ENCODE results near the gene PPP2R2D.
"Not testable (repeated sequence)": the region's sequence is repeated elsewhere in the genome, so short reads cannot be mapped to it uniquely, and the experiment has no call there.

The PPP2R2D gene

DNA sequence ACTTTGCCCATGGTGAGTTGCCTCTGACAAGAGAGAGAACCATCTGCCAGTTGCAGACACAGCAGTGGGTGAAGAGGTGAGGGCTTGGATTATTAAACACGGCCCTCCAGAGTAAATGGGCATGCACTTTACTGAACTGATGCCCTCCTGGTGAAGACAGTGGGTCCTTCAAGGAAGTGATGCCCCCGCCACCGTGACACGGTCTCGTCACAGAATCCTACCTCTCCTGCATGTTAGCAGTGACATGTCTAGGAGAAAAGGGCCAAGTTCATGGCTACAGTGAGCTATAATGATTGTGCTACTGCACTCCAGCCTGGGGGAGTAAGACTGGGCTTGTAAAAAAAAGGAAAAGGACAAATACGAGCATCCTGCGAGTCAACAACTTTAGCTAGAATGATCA, 78.5 kb downstream of the PPP2R2D start:
- DNase-seq: no peak

- peak; percentile 78 for DNase-seq
These were observed 79.0 kb downstream of the PPP2R2D start for GRCh38 chr10:131979821-131980270.

DNA sequence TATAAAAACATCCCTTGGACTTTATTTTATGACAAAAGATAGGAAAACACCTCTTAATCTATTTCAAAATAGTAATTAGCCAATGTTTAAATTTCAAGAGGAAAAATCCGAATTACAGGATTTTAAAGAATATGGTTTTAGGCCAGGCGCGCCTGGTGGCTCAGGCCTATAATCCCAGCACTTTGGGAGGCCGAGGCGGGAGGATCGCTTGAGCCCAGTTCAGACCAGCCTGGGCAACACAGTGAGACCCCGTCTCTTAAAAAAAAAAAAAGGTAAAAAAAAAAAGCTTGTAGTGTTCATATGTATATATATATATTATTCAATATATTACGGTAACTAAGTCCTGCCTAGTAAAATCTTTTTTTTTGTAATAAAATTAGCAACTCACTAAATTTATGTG, 79.5 kb downstream of the PPP2R2D start:
- no peak for DNase-seq

DNA sequence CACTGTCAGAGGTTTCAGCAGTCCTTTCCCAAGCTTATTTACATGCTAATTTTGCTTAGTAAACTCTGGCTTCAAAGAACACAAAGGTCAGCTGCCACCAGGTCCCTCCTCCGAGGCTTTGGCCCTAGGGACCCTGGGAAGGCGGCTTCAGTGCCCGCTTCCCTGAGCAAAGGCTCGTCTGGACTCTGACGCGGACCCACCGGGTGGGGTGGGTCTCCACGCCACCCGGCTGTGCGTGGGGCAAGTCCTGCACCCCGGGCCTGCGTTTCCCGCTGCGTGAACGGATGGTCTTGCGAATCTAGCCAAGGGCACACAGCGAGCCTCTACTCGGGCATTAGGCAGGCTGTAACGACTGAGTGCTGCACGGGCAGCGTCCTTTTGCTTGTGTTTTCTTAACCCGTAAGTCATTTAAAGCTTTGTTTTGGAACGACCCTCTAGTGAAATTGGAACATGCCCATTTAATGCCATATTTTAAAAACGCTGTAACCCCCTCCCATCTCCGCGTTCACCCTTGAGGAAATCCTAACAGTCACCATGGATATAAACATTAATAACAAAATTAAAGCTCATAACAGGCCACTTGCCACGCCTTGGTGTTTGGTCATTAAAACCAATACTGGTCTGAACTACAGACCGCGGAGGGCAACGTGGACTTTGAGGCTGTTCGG, 80.1 kb downstream of the PPP2R2D start:
- no peak for DNase-seq

DNA sequence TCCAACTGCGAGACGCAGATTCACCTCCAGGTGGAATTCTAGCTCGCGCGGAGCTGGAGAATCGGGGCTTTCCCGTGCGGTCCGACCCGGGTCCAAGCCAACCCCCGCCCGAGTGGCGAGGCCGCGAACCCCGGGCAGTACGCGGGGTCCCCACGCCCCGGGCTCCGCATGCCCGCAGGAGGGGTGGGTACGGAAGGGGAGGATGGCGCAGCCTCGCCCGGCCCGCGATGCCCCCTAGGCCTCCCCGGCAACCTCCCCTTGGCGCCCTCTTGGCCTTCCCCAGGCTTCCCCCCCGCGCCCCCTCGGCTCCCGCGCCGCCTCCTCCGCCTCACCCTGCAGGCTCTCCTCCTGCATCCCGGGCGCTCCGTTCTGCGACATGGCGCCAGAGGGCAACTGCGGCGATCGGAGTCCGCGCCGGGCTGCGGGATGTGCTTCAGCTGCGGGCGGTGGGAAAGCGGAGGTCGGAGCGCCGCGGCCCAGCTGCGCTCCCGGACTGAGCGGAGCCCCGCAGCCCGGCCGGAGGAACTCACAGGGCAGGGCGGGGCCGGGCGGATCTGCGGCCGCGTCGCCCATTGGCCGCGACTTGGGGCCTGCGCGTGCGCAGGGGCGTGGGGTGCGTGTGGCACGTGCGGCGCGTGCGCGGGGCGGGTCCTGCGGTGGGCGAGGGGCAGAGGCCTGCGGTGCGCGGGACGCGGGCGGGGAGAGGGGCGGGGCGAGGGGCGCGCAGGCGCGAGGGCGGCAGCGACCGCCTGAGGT, 80.8 kb downstream of the PPP2R2D start, which contains the start of gene BNIP3:
Gene BNIP3 (minus strand): TSS at position 495 of the 756 bp plus-strand sequence. CDS start 117 bp downstream, at position 378.
- peak; percentile 96 for DNase-seq

GRCh38 chr10:131982185-131982756, 81.5 kb downstream of the PPP2R2D start:
- no peak for DNase-seq

GRCh38 chr10:131982796-131983195, 82.0 kb downstream of the PPP2R2D start:
- DNase-seq: no peak

DNA sequence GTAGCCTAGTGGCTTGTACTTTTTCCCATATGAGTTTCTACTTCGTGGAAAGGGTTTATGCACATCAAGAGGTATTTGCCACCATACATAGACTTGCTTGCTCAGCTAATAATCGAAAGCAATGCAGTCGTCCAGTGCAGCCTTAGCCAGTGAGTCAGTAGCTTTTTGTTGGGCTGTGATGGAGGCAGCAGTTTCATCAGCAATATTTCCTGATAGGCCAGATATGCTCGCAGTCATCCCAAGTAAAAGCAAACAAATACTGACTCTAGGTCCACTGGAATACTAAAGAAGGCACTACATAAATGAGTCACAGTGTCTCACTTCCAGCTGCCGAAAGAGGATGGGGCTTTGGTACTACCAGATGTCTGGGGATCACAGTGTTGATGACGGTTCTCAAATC, 83.0 kb downstream of the PPP2R2D start:
- DNase-seq: no peak

- DNase-seq: not testable (repeated sequence)
These were observed 86.0 kb downstream of the PPP2R2D start for GRCh38 chr10:131986851-131987250.

DNA sequence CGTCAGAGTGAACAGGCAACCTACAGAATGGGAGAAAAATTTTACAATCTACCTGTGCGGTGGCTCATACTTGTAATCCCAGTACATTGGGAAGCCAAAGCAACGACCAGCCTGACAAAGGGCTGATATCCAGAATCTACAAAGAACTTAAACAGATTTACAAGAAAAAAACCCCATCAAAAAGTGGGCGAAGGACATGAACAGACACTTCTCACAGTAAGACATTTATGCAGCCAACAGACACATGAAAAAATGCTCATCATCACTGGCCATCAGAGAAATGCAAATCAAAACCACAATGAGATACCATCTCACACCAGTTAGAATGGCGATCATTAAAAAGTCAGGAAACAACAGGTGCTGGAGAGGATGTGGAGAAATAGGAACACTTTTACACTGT, 86.5 kb downstream of the PPP2R2D start:
- DNase-seq: not testable (repeated sequence)

DNA sequence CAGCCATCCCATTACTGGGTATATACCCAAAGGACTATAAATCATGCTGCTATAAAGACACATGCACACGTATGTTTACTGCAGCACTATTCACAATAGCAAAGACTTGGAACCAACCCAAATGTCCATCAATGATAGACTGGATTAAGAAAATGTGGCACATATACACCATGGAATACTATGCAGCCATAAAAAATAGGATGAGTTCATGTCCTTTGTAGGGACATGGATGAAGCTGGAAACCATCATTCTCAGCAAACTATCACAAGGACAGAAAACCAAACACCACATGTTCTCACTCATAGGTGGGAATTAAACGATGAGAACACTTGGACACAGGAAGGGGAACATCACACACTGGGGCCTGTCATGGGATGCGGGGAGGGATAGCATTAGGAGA, 87.0 kb downstream of the PPP2R2D start:
- not testable (repeated sequence) for DNase-seq

- no peak for DNase-seq
These were observed 90.9 kb downstream of the PPP2R2D start for GRCh38 chr10:131991726-131992125.

DNA sequence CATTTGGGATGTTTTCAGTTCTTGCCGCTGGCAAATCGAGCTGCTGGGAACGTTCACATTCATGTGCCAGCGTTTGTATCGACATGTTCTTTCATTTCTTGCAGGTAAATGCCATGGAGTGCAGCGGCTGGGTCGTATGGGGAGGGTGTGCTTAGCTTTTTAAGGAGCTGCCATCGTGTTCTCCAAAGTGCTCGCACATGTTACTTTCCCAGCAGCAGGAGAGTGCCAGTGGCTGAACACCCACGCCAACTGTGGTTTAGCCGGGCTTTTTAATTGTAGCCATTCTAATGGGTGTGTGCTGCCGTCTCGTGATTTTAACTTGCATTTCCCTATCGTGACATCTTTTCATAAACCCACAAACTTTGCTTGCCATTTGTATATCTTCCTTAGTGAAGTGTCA, 92.5 kb downstream of the PPP2R2D start:
- DNase-seq: no peak

DNA sequence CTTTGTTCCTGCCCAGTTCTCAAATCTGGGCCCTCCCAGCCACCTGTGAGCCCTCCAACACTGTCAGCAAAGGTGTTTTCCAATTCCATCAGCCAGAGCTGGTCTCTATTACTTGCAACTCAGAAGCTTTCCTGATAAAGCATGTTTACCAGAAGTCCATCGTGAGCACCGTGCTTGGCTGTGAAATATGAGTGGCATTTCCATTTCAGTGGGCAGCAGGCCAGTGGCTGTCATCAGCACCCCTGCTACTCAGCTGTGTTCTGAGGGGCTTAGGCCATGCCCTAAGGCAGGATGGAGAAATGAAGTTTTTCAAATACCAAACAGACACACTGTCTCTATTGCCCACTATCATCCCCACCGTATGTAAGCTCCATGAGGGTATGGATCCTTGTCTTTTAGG, 93.6 kb downstream of the PPP2R2D start:
- DNase-seq: no peak

DNA sequence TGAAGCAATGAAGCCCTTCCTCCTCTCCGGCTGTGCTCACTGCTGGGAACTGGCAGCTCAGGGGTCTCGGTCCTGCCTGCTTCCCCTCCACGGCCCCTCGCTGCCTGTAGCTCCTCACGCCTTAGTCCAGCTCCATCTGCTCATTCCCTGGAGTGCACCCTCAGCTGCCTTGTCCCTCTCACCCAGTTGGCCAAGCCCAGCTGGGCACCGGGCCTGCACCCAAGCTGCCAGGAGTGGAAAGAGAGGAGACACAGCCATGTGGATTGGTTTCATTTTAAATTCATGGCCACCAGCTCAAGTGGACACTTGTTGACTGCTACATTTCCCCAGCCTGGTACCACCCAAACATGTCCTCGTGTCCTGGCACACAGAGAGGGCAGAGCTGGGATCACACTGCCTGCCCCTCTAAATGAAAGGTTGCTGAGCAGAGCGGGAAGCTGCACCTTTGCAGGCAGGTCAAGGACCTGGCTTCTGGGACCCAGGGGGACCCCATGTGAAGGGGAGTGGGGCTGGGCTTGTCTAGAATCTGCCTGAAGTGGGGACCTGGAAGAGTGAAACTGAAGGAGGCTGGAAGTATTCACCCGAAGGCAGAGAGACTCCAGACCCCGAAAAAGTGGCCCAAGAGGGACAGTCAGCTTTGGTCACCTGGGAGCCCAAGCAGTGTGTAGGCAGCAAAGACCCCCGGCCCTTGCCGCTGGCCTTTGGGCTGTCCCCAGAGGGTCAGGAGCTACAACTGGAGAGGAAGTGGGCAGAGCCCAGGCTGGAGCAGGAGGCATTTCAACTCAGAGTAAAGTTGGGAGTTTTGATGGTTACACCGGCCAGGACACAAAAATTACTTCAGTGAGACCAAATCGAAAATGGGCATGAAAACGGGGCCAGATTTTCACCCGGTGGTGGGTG, 95.9 kb downstream of the PPP2R2D start:
- DNase-seq: peak; percentile 47

GRCh38 chr10:131997366-131998049, 96.7 kb downstream of the PPP2R2D start:
- DNase-seq: peak; percentile 92

GRCh38 chr10:131998050-131998844, 97.4 kb downstream of the PPP2R2D start:
- no peak for DNase-seq

DNA sequence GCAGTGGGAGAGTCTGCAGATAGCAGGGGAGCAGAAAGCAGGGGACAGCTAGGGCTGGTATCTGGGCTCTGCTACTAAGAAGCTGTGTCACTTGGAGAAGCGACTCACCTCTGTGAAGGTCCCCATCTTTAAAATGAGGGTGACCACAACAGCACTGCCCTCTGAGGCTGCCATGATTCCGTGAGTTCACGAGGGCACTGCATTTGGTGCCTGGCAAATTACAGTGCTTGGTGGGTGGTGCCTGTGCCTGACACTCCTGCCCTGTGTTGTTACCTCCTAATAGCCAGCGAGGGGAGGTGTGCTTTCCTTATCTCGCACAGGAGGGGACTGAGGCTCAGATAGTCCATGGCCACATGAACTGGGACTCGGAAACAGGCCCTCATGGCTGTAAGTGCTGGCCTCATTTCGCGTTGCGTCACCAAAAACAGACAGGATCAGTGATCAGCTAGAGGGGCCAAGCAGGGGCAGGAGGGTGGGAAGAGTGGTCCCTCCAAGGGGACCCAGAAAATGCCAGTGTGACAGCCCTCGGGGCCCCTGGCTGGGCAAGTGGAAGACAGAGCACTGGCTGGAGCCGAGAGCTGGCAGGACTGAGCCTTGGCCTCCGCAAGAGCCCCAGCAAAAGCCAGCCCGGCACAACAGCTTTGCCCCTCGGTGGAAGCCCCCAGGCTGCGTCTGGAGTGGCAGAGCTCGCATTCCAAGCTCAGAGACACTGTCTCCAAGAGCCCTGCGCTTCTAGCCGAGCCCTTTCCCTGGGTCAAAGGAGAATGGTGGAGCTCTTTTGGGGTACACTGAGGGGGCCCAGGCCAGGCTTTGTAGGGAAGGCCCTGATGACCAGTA, 98.3 kb downstream of the PPP2R2D start:
- no peak for DNase-seq

DNA sequence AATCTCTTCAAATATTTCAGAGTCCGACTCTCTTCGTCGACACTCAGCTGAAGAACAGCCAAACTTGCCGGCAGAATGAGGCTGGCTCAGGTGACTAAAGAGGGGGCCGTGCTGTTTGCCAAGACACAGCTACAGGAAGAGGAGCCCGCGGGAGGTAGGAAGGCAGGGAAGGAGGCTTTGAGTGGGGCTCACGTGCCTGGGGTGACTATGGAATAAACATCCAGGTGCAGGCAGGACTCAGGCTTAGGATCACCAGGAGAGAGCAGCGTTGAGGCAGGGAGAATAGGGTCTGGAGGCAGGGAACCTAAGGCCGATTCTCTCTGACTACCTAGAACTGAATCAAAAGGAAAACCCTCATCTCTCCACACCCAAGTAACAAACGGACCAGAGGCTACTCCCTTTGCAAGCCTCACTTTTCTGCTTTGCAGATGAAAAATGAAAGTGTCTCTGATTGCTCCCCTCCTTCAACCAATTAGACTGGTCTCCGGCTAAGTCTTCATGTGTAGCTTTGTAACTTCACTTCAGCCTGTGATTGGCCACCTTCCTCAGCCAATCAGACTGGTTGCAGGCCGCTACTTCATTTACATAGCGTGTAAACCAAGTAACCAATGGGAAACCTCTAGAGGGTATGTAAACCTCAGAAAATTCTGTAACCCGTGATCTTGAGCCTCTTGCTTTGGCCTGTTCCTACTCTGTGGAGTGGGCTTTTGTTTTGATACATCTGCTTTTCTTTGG, 100.6 kb downstream of the PPP2R2D start:
- no peak for DNase-seq

DNA sequence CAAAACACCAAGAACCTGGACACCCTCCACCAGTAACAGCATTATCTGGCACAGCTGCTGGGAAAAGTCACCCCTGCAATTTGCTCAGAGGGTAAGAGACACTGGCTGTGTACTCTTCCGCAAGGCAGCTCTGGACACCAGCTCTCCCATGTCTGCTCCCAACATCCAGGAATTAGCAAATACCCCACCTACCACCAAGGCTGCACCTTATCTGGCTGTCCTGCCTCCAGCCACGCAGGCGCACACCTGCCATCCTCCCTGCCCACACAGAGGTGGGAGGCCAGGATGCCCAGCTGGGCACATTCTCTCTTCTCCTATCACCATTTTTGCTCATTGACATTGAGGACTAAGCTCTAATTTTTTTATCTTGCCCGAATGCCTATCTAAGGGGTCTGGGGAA, 101.2 kb downstream of the PPP2R2D start:
- DNase-seq: no peak
